D721Med (cell line): ENCODE data around the gene TEAD4.

Source experiments
- DNase-seq: peaks from one replicate; pipeline ENCODE4 v3.0.0; 2011; ENCODE audit warnings: low spot score; ENCODE audit not compliant: insufficient read length
- FAIRE-seq: peaks from 2 replicates; lab custom pipeline; 2011; peaks lifted over from hg19 to GRCh38; lab: Jason Lieb, UNC
- TF ChIP-seq, protein P1 (sequence below): IDR thresholded peaks from 2 replicates; pipeline ENCODE4 v1.5.1; 2012; ENCODE audit warnings: mild to moderate bottlenecking, control low read depth; ENCODE audit not compliant: insufficient read depth; ENCODE audit errors: missing control alignments

The TEAD4 gene

DNA sequence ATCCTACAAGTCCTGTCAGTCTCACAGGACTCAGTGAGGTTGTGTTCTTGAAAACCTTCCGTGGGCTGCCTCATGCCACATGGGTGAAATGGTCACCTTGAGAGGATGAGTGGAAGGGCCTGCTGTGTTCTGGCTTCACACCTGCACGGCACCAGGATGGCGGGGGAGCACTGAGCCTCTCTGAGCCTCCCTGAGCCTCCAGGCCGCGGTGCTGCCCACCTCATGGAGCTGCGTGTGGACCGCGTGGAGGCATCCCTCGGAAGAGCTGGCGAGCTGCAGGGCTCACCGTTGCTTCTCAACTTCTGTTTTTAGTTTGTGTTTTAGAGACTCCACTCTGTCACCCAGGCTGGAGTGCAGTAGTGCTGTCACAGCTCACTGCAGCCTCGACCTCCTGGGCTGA is 56.2 kb downstream of the TEAD4 start:
- FAIRE-seq (no peak), DNase-seq (no peak)
- TF ChIP-seq, protein P1, sequence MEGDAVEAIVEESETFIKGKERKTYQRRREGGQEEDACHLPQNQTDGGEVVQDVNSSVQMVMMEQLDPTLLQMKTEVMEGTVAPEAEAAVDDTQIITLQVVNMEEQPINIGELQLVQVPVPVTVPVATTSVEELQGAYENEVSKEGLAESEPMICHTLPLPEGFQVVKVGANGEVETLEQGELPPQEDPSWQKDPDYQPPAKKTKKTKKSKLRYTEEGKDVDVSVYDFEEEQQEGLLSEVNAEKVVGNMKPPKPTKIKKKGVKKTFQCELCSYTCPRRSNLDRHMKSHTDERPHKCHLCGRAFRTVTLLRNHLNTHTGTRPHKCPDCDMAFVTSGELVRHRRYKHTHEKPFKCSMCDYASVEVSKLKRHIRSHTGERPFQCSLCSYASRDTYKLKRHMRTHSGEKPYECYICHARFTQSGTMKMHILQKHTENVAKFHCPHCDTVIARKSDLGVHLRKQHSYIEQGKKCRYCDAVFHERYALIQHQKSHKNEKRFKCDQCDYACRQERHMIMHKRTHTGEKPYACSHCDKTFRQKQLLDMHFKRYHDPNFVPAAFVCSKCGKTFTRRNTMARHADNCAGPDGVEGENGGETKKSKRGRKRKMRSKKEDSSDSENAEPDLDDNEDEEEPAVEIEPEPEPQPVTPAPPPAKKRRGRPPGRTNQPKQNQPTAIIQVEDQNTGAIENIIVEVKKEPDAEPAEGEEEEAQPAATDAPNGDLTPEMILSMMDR: no peak

DNA sequence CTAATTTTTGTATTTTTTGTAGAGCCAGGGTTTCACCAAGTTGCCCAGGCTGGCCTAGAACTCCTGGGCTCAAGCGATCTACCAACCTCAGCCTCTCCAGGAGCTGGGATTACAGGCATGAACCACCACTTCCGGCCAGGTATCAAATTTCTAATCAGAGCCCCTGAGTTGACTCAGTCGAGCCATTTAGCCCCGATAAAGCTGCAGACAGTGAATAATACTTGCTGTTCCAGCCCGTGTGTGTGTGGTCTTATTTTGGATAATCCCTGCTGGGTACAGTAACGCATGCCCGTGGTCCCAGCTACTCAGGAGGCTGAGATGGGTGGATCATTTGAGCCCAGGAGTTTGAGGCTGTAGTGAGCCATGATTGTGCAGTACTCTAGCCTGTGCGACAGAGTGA is 57.0 kb downstream of the TEAD4 start:
- FAIRE-seq (no peak), DNase-seq (no peak)
- TF ChIP-seq, protein P1: no peak

DNA sequence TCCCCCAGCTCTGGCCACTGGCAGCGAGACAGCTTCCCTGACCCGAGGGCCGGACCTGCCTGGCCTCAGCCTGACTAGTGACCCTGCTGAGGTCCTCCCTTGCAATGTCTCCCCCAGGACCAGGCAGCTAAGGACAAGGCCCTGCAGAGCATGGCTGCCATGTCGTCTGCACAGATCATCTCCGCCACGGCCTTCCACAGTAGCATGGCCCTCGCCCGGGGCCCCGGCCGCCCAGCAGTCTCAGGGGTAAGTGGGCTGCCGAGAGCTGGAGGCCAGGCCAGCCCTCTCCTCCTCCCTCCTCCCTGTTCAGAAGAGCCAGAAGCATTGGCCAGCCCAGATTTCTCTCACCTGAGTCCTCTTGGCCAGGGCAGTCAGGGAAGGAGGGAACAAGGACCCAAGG is 58.1 kb downstream of the TEAD4 start:
- DNase-seq (no peak), FAIRE-seq (no peak)
- TF ChIP-seq, protein P1: no peak

DNA sequence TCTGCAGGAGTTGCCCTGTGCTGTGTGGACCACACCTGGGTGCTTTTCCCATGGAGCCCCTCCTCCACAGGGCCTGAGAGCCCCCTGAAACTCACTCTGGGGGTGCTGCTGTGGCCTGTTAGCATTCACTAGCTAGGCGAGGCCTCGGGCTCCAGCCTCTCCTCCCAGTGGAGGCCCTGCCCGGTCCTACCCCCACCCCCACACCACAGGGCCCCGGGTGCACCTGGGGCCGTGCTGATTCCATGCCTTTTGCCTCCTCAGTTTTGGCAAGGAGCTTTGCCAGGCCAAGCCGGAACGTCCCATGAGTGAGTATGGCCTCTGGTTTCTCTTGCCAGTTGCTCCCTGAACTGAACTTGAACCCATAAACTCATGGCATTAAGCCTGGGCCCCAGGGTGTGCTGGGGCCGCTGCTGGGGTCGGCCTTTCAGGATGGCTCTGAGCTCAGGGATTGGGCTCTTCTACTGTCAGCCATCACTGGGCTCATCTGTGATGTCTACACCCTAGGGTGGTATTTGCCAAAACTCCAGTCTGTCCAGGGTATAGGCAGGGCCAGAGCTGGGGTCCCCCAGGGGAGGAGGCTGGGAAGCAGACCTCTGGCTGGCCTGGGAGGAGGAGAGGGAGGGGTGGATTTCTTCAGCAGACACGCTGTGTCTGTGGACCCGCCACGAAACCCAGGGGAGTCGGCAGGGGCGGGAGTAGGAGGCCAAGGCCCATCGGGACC is 59.2 kb downstream of the TEAD4 start:
- no peak for FAIRE-seq
- TF ChIP-seq, protein P1: no peak
- no peak for DNase-seq

DNA sequence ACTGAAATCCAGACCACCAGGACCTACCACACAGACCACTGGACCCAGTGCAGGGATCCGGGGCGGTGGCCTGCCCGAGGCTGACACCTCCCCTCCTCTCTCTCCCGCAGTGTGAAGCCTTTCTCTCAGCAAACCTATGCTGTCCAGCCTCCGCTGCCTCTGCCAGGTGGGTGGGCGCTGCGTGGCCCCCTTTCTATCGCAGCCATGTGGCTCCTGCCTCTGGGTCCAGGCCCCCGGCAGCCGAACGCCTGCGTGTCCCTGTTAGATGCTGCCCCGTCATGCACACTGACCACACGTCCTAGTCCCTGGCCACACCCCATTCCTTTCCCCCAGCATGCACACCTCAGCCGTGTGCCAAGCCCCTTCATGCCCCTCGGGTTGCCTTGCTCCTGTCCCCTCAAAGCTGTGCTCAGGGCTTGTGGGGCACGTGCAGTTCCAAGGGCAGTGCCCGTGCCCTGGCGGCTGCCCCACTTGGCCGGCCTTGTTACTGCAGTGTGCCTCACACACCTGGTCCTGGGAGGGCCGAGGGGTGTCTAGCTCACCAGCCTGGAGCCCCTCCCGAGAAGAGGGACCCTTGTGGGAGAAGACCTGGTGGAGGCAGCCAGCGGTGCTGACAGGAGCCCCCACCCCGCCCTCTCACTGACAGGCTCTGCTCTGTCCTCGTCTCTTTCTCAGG is 59.9 kb downstream of the TEAD4 start:
- TF ChIP-seq, protein P1: no peak
- FAIRE-seq: no peak
- no peak for DNase-seq

DNA sequence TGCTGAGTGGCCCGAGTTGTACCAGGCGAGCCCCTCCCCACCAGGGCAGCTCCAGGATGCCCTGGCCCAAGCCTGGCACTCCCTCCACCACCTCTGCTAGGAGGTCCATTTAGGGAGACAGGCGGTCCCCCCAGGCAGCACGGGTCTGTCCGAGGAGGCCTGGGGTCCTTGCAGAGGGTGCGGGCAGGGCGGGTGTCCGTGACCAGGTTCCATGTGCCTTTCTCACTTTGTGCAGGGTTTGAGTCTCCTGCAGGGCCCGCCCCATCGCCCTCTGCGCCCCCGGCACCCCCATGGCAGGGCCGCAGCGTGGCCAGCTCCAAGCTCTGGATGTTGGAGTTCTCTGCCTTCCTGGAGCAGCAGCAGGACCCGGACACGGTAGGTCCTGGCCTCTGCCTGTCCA is 61.2 kb downstream of the TEAD4 start:
- FAIRE-seq: no peak
- no peak for DNase-seq
- TF ChIP-seq, protein P1: no peak
